NK-92 (cell line): ENCODE data around the gene LSM10.

ENCODE experiments used
- DNase-seq: peaks from one replicate; lab custom pipeline; 2025; ENCODE audit not compliant: unreplicated experiment; lab: John Stamatoyannopoulos, UW

Gene LSM10

DNA sequence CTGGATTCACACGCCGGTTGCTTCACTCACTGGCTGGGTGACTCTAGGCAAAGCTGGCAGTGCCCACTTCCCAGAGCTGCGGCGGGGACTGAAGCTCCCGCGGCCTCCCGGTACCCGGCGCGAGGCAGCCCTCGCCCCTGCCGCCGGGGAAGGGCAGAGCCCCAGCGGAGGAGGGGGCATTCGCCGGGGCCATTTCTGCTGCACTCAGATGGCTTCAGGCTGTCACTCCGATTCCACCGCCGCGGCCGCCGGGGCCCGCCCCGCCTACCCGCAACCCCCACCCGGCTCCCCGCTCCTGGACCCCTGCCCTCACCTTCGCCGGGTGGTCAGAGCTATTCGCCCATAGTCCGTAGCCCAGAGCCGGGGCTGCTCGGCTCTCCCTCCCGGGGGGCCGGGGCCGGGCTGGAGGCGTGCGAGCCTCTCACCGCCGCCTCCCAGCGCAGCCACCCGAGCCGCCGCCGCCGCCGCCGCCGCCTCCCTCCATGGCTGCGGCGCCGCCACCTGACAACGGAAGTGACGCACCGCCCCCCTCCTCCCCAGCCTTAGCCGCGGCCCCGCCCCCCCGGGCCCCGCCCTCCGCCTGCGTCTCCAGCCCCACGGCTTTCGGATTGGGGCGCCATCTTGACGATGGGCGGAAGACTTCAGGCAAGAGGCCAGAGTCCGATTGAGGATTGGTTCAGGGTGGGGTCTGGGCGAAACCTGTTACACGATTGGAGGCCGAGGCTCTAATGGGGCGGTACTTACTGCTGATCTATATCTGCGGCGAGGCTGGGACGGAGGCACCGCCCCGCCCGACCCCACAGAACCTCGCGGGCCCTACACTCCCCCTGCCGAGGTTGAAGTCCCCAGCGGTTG is 12.1 kb downstream of the LSM10 start, which contains the start of gene STK40:
Gene STK40, minus strand, starts transcription at position 515 of the 855 bp plus-strand sequence. CDS start 24,592 bp downstream, outside the sequence.
- DNase-seq = peak; percentile 89

- DNase-seq = no peak
These were observed 12.9 kb downstream of the LSM10 start for GRCh38 chr1:36384542-36385409.

DNA sequence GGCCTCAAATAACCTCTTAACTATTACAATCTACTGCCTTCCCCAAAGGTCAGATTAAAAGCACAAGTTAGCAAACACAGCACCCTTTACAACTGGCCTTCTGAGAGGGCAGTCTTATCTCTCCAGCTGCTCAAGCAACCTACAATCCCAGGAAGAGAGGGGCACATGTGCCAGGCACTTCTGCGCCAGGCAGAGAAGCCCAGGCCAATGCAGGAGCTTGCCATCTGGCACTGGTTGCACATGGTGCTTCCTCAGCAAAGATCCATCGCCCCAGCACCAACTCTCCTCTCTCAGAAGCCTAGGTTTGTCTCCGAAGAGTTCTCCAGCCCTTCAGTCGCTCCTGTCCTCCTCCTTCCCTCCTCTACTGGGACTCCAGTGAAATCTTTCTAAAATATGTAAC is 14.5 kb downstream of the LSM10 start:
- DNase-seq = no peak

- DNase-seq = no peak
These were observed 15.0 kb downstream of the LSM10 start for GRCh38 chr1:36382669-36383068.

GRCh38 chr1:36382231-36382630 is 15.5 kb downstream of the LSM10 start:
- no peak for DNase-seq

- DNase-seq = no peak
These were observed 16.3 kb downstream of the LSM10 start for GRCh38 chr1:36381405-36381804.

- no peak for DNase-seq
These were observed 16.9 kb downstream of the LSM10 start for GRCh38 chr1:36380782-36381181.

- DNase-seq = no peak
These were observed 17.5 kb downstream of the LSM10 start for GRCh38 chr1:36380143-36380619.

- DNase-seq = no peak
These were observed 19.8 kb downstream of the LSM10 start for GRCh38 chr1:36377791-36378492.

DNA sequence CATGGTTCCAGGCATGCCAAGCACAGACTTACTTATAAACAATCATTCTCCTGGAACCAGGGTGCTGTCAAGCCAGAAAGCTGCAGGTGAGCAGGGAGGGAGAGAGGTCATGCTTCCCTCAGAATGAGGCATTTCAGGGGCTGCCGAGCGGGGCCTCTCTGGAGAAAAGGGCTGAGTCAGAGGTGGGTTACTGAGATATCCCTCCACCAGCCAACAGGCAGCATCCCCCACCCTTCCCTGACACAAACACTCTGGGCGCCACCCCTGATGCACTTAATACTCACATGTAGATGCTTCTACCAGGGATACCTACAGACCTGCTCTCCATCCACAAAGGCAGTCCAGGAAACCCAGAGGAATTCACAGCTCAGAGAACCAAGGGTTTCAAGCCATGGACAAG is 25.1 kb downstream of the LSM10 start:
- DNase-seq = no peak

DNA sequence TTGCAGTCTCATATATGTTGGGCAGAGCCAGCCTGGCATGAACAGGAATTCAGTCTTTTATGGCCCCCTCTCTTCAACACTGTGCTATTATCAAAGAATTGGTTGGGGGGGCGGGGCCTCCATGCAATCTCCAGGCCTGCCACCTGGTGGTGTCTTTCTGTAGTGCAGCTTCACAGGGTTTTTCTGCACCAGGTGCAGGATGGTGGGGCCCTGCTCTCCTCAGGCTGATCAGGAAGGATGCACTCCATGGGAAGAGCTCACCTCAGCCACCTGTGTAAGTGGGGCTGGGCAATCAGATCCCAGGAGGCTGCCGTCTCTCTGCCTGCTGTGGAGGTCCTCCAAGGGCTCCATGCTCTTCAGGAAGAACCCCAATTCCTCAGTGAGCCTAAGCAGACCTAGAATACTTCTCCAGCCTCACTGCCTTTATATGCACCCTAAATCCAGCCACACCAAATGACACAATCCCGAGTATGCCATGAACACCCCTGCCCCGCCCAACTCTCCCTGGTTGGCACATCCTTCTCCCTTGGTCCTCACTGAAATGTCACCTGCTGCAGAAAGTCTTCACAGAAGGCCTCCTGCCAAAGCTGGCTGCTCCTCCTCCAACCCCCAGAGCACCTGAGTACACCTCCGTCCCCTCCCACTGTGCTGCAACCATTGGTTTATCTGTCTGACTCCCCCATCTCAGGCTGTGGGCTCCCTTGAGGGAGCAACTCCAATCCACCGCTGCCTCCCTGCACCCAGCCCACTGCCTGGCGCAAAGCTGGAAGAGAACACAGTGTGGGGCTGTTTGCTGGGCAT is 28.4 kb downstream of the LSM10 start:
- DNase-seq = no peak

GRCh38 chr1:36367798-36368197 is 29.9 kb downstream of the LSM10 start:
- DNase-seq = no peak

- no peak for DNase-seq
These were observed 30.6 kb downstream of the LSM10 start for GRCh38 chr1:36367066-36367465.

GRCh38 chr1:36366091-36366661 is 31.5 kb downstream of the LSM10 start:
- DNase-seq = no peak

DNA sequence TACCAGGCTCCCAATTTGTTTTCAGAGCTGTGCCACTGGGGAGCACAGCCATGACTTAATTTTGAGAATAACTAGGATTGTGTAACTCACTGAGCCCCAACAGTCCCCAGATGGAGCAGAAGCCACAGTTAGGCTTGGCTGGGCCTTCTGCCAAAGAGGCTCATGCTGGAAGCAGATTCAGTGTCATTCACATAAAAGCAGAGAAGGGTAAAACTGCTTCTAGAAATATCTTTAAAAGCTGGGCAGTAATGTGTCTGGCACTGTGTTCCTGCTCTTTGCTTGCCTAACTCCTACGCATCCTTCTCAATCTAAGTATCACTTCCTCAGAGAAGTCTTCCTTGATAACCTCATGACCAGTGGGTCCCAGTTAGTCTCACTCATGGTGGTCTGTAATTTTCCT is 32.3 kb downstream of the LSM10 start:
- no peak for DNase-seq

DNA sequence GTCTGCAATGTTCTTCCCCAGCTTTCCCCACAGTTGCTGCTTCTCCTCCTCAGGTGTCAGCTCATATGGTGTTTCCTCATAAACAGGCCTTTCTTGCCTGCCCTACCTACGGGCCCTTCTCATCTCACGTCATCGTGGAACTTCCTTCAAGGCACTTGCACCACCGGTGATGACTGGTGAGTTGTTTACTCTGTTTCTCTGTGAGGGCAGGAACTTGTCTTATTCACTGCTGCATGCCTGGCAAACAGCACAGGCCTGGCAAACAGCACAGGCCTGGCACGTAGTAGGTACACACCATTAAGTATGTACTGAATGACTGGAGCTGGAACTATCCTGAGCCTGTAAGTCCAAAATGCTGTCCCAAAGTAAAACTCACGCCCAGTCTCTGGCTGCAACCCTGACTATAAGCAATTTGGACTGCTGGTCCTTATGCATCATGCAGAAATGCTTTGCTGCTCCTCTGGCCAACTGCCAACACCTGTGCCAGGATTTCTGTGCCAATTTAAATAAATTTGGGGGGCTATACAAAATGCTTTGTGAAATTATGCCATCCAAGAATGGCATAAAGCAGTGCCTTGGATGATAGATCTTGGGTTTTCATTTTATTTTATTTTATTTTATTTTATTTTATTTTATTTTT is 37.7 kb downstream of the LSM10 start:
- DNase-seq = no peak

- no peak for DNase-seq
These were observed 38.3 kb downstream of the LSM10 start for GRCh38 chr1:36359383-36359782.

GRCh38 chr1:36358514-36359084 is 39.1 kb downstream of the LSM10 start:
- DNase-seq = no peak

DNA sequence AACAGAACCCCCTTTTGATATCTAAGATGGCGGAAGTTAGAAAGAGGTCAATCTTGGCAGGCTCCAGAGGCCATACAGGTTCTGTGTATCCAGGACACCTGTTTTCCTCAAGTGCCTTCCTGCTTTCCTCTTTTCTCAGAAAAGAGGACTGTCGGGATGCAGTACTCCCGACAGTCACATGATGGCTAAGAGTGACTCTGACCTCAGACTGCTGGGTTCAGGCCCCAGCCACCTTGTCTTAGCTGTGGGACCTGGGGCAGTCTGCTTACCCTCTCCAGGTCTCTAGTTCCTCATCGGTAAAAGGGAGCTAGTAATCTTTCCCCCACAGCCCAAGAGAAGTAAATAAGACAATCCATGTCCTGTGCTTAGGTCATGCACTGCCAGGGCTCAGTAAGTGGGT is 41.9 kb downstream of the LSM10 start:
- no peak for DNase-seq
